Measurements from ENCODE around the gene C2orf92. TPM values are rescaled to one million over a fixed set of nuclear protein-coding genes. Genes with fewer than 3 reads are reported as not detected.

C2orf92 gene
- total RNA-seq, 2 donors from 2014 or later, result 3.0 to 3.1 TPM

- no peaks in the 10 kb centered on the region for H3K4me1 ChIP-seq
- DNase-seq (ENCODE audit: low spot score), result no peak
- H3K27me3 ChIP-seq, result no peaks in the 10 kb centered on the region
- no peak overlapping the region for H3K4me3 ChIP-seq
- H3K27ac ChIP-seq, result no peak overlapping the region
- H3K9me3 ChIP-seq, result peaks cover 2 to 4% of the 10 kb centered on the region in 2 donors
- no peaks in the 10 kb centered on the region for H3K36me3 ChIP-seq
- TF ChIP-seq, protein P1, sequence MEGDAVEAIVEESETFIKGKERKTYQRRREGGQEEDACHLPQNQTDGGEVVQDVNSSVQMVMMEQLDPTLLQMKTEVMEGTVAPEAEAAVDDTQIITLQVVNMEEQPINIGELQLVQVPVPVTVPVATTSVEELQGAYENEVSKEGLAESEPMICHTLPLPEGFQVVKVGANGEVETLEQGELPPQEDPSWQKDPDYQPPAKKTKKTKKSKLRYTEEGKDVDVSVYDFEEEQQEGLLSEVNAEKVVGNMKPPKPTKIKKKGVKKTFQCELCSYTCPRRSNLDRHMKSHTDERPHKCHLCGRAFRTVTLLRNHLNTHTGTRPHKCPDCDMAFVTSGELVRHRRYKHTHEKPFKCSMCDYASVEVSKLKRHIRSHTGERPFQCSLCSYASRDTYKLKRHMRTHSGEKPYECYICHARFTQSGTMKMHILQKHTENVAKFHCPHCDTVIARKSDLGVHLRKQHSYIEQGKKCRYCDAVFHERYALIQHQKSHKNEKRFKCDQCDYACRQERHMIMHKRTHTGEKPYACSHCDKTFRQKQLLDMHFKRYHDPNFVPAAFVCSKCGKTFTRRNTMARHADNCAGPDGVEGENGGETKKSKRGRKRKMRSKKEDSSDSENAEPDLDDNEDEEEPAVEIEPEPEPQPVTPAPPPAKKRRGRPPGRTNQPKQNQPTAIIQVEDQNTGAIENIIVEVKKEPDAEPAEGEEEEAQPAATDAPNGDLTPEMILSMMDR (IDR thresholded peaks at IDR 0.05), result no peak
Observed at GRCh38 chr2:97735161-97735561, 65.6 kb downstream of the C2orf92 start.

- H3K4me3 ChIP-seq, result no peak overlapping the region
- H3K27me3 ChIP-seq, result no peaks in the 10 kb centered on the region
- TF ChIP-seq, protein P1 (IDR thresholded peaks at IDR 0.05), result no peak
- H3K36me3 ChIP-seq, result no peaks in the 10 kb centered on the region
- no peaks in the 10 kb centered on the region for H3K4me1 ChIP-seq
- H3K27ac ChIP-seq, result no peak overlapping the region
- H3K9me3 ChIP-seq, result no peaks in the 10 kb centered on the region
- no peak for DNase-seq (ENCODE audit: low spot score)
Observed at GRCh38 chr2:97736185-97736584, 66.7 kb downstream of the C2orf92 start.

GRCh38 chr2:97736608-97737330 is 67.3 kb downstream of the C2orf92 start:
- Histone ChIP-seq H3K4me1 (peaks cover 0 to 4% of the 10 kb centered on the region in 2 donors), H3K27me3 (no peaks in the 10 kb centered on the region), H3K36me3 (no peaks in the 10 kb centered on the region), H3K9me3 (no peaks in the 10 kb centered on the region), H3K4me3 (no peak overlapping the region), H3K27ac (no peak overlapping the region)
- DNase-seq (ENCODE audit: low spot score), result no peak
- TF ChIP-seq, protein P1 (IDR thresholded peaks at IDR 0.05), result no peak

DNA sequence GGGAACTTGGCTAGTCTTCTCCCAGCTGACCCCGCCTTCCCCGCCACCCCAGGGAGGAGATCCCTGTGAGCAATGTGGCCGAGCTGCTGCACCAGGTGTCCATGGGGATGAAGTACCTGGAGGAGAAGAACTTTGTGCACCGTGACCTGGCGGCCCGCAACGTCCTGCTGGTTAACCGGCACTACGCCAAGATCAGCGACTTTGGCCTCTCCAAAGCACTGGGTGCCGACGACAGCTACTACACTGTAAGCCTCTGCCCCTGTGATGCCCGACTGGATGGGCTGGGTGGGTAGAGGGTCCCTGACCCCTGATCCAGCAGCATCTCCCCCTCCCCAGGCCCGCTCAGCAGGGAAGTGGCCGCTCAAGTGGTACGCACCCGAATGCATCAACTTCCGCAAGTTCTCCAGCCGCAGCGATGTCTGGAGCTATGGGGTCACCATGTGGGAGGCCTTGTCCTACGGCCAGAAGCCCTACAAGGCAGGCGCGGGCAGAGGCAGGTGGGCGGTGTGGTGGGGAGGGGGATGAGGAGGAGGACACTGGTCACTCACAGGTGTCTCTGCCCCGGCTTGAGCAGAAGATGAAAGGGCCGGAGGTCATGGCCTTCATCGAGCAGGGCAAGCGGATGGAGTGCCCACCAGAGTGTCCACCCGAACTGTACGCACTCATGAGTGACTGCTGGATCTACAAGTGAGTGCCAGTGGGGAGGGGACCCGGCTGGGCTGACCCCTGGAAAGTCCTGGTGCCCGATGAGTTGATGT is 68.1 kb downstream of the C2orf92 start:
- no peak for DNase-seq (ENCODE audit: low spot score)
- Histone ChIP-seq H3K4me3 (no peak overlapping the region), H3K36me3 (no peaks in the 10 kb centered on the region), H3K27ac (no peak overlapping the region), H3K27me3 (no peaks in the 10 kb centered on the region), H3K9me3 (no peaks in the 10 kb centered on the region), H3K4me1 (peaks cover 0 to 12% of the 10 kb centered on the region in 2 donors)
- TF ChIP-seq, protein P1 (IDR thresholded peaks at IDR 0.05), result no peak

DNA sequence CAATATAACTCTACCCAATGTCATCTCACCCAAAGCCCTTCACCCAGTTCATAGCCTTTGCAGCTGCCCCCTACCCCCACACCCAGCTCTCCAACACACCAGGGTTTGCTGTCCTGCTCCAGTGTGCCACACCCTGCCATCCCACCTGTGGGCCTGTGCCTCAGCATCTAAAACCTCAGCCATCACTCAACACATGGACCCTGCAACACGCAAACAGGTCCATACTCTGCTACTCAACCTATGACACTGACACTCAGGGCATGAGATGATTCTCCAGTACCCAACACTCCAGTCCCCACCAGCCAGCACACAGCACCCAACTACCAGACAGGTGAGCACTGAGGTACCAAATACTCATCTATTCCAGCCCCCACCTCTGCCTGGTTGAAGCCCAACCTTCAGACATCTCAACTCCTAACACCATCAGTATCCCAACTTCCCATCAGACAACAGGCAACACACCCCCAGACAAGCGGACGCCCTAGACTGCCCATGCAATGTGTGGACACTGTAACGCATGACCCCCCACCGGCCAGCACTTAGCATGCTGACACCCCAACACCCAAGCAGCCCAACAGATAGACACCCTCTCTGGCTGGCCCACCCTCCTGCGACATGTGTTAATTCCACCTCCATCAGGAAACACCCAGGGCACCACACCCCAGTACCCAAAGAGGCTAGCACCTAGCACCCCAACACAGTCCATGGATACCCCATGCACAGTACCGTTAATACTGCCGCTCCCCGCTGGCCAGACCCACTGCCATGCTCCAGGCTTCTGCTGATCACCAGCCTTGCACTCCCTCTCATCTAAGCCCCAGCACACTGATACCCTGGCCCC is 68.9 kb downstream of the C2orf92 start:
- TF ChIP-seq, protein P1 (IDR thresholded peaks at IDR 0.05), result no peak
- H3K27me3 ChIP-seq, result no peaks in the 10 kb centered on the region
- no peaks in the 10 kb centered on the region for H3K36me3 ChIP-seq
- H3K27ac ChIP-seq, result no peak overlapping the region
- H3K9me3 ChIP-seq, result no peaks in the 10 kb centered on the region
- H3K4me1 ChIP-seq, result peaks cover 0 to 16% of the 10 kb centered on the region in 2 donors
- DNase-seq (ENCODE audit: low spot score), result no peak
- H3K4me3 ChIP-seq, result no peak overlapping the region

Measured in right atrium auricular region (tissue), 2 donors.